Heart left ventricle (tissue), 13 donors: ENCODE data around the gene TXK.

Source experiments
- POLR2A ChIP-seq, 2 donors: fragments of 450-650 bp; IDR thresholded peaks; one replicate each; pipeline ENCODE4 v1.6.1; 2017; ENCODE audit warnings: antibody characterized with exemption in 2 of 2, mild to moderate bottlenecking in 2 of 2, moderate library complexity in 2 of 2
- TF ChIP-seq, protein P1 (sequence below), 12 donors: fragments of 200-600 bp; sonication (generic) in 4 of 12; IDR thresholded peaks; one replicate each; pipeline versions ENCODE4 v1.5.0 to v1.8.0; 2018 to 2022; ENCODE audit warnings: antibody characterized with exemption in 12 of 12, mild to moderate bottlenecking in 5 of 12
- donor health status: ischemic (EF 13 %, LVEDD 7.1; RV severe dilation, severe dysfunction).
- donor health status: DM: no; HTN: yes; CAD: no.
- donor health status: DM: no; HTN: no; CAD: no.
- donor health status: ischemic (EF 25% LVEDD 6.9; RV normal size, moderate dysfunction).
- donor health status: ischemic (EF 25% LVEDD 5.7; RV mildly dilated, moderate dysfunction).
- donor health status: ischemic (EF 35%, LVEDD 5.7; RV mildly dilated, moderate dysfunction).
- donor health status: nonischemic (EF 11% LVEDD 7.7; RV severe dilation, severe dysfunction).
- donor health status: DM: yes; HTN: yes; CAD: no.
- donor health status: PGD.
- donor health status: ischemic (EF 29% LVEDD 5.4; RV normal size, mild dysfunction).
- donor health status: nonischemic (EF 23%, LVEDD 6.1; RV moderate dilation, normal function).

DNA sequence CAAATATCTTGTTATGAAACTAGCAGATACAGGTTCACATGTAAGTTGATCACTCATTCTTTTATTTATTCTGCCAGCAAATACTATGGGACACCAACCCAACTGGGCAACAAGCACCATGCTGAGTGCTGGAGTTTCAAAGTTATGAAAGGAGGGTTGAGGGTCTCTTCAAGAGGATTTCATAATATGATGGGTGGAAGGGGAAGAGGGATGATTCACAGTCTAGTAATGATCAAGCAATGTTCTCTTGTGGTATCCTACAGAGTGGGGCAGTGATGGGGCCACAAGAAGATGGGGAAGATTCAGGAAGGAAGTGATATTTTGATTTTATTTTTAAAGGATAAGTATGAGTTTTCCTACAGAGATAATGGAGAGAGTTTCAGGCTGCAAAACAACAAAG lies 46.2 kb upstream of the TXK start:
- TF ChIP-seq, protein P1, sequence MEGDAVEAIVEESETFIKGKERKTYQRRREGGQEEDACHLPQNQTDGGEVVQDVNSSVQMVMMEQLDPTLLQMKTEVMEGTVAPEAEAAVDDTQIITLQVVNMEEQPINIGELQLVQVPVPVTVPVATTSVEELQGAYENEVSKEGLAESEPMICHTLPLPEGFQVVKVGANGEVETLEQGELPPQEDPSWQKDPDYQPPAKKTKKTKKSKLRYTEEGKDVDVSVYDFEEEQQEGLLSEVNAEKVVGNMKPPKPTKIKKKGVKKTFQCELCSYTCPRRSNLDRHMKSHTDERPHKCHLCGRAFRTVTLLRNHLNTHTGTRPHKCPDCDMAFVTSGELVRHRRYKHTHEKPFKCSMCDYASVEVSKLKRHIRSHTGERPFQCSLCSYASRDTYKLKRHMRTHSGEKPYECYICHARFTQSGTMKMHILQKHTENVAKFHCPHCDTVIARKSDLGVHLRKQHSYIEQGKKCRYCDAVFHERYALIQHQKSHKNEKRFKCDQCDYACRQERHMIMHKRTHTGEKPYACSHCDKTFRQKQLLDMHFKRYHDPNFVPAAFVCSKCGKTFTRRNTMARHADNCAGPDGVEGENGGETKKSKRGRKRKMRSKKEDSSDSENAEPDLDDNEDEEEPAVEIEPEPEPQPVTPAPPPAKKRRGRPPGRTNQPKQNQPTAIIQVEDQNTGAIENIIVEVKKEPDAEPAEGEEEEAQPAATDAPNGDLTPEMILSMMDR (IDR thresholded peaks at IDR 0.05), result no peak
- TF ChIP-seq POLR2A (IDR thresholded peaks at IDR 0.05), result no peak
